ENCODE data around the gene HAND2.

The HAND2 gene

DNA sequence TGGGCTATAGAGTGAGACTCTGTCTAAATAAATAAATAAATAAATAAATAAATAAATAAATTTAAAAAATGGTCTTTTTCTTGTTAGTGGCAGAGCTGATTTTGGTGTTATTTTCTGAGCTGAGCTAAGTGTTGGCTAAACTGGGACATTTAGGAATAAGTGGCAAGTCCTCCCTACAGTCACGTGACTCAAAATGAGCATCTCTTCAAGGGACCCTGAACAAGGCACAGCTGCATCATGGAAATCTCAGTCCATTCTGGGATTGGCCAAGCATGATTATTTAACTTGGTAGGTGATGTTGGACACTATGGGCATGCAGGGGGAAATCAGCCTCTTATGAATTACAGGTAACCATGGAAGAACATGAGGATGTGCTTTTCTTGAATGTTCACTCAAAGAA is 42.0 kb downstream of the HAND2 start:
- intact Hi-C loops (cut with DNase I): no loop called here

GRCh38 chr4:173486714-173487392 is 43.2 kb downstream of the HAND2 start:
- intact Hi-C loops (cut with DNase I): no loop called here

More for the DNA sequence above, 42.0 kb downstream of the HAND2 start:
- no peak for DNase-seq

DNA sequence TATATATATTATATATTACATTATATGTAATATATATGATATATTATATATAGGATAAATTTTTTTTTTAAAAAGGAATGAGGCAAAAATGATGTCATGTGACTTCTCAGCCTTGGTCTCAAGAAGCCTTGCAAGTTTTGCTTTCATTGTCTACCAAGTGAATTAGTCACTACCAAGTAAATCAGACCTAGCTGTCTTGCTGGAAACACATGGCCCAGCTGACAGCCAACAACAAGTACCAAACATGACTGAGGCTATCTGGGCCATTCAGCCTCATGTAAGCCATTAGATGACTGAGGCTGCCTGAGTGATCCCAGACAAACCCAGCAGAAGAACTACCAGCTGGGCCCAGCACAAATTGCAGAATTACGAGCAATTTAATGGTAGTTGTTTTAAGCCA is 44.9 kb downstream of the HAND2 start:
- intact Hi-C loops (cut with DNase I): no loop called here
- DNase-seq: no peak

More at GRCh38 chr4:173486714-173487392, 43.2 kb downstream of the HAND2 start:
- DNase-seq: no peak

DNA sequence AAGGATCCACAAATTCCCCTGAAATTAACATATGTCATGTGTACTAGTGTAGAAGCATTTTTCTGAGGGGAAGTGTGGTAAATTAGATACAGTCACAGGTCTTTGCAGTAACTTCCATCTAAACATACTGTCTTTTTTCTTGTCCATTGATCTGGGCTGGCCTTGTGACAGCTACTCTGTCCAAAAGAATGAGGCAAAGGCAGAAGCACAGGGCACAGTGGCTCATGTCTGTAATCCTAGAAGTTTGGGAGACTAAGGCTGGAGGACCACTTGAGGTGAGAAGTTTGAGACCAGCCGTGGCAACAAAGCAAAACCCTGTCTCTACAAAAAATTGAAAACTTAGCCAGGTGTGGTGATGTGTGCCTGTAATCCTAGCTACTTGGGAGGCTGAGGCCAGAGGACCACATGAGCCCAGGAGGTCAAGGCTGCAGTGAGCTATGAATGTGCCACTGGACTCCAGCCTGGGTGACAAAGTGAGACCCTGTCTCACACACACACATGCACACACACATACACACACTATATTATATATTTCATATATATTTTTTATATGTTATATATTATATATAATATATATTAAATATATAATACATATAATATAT is 47.6 kb downstream of the HAND2 start:
- intact Hi-C loops (cut with DNase I): no loop called here
- no peak for DNase-seq

- intact Hi-C loops (cut with DNase I): no loop called here
- no peak for DNase-seq
These were observed 51.1 kb downstream of the HAND2 start for GRCh38 chr4:173478913-173479283.

DNA sequence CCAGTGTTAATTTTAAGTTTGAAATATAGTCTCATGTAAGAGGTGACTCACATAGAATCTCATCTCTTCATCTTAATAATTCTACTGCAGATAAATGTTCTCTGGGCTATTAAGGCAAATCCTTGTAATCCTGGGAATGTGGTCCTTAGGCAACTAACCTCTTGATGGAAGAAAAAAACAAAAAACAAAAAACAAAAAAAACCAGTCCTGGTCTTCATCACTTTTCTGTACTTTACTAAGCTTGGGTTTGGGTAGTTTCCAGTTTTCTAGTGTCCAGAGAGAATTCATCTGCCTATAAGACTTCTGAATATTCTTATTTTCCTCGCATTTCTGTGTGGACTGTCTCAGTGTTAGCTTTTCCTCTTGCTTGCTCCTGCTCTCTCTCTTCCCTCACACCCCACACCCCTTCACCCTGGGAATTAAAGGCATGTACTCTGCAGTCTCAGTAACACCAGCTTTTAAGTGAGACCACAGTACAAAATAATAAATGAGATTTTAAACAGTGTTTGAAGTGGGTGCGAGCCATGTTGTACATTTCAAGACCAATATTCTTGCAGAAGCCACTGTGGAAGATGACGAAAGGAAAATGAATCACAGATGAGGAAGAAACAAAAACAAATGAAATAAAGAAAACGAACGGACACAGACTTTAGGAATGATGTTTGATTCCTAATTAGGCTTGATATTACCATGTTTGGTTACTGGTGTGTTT is 51.7 kb downstream of the HAND2 start:
- intact Hi-C loops (cut with DNase I): no loop called here
- no peak for DNase-seq

GRCh38 chr4:173477016-173477415 is 53.0 kb downstream of the HAND2 start:
- no peak for DNase-seq
- intact Hi-C loops (cut with DNase I): no loop called here
